Right cardiac atrium (tissue), 5 donors: ENCODE results near the gene ATP1A2. TPM values are rescaled to one million over a fixed set of nuclear protein-coding genes. Genes with fewer than 3 reads are reported as not detected.
A peak's percentile ranks its signal among the peaks of the same experiment; 100 is the strongest.
"Not testable (repeated sequence)": the region's sequence is repeated elsewhere in the genome, so short reads cannot be mapped to it uniquely, and the experiment has no call there.

Source experiments
- ATAC-seq, 2 donors: fragments of 200-7000 bp; cut with Tn5 transposase; one replicate each; pipeline versions ENCODE4 v1.8.0 to v1.9.1; 2020; ENCODE audit warnings: moderate library complexity in 2 of 2, mild to moderate bottlenecking in 1 of 2
- DNase-seq, 3 donors: peaks; one replicate each; pipeline ENCODE4 v3.0.0-alpha.2; 2020
- H3K27ac ChIP-seq: one replicate; pipeline ENCODE4 v1.5.1; 2013; ENCODE audit warnings: mild to moderate bottlenecking, low read length, control low read depth, moderate library complexity
- H3K27me3 ChIP-seq: one replicate; pipeline ENCODE4 v1.6.1; 2013; ENCODE audit not compliant: control insufficient read depth, insufficient read depth
- H3K4me1 ChIP-seq: one replicate; pipeline ENCODE4 v1.6.1; 2013; ENCODE audit warnings: low read length; ENCODE audit not compliant: control insufficient read depth, insufficient read depth
- H3K4me3 ChIP-seq: one replicate; pipeline ENCODE4 v1.5.1; 2013; ENCODE audit warnings: low read length, control low read depth
- H3K9me3 ChIP-seq: one replicate; pipeline ENCODE4 v1.6.1; 2013; ENCODE audit warnings: low read length; ENCODE audit not compliant: control insufficient read depth
- WGBS: extraction: QIAGEN DNeasy Blood & Tissue Kit; methylation state at CpG from one replicate; pipeline ENCODE4 v1.1.7; 2013; 5-methylcytosine and 5-hydroxymethylcytosine counted together
- intact Hi-C, 4 donors: fragments of 100-400 bp; cut with DNase I; formaldehyde crosslinking; loops; one replicate each; pipeline versions ENCODE4 v1.11.0 to v1.14.0; 2022 to 2023
- polyA plus RNA-seq: library from polyadenylated mRNA; stranded (reverse); fragments of 200-250 nt; gene quantifications from one replicate; pipeline ENCODE4 v1.2.3, GENCODE V29; 2013
- total RNA-seq, 4 donors: library from RNA; stranded (reverse); fragmentation: NEBNext Ultra II Directional; extraction: Animal tissue kit (Norgen Biotek cat#: 25700); gene quantifications; one replicate each; pipeline ENCODE4 v1.2.1, GENCODE V29; 2021
- donor health status: healthy with polysubstance abuse.
- donor health status: DM: no; HTN: yes; CAD: no.
- donor health status: DM: no; HTN: no; CAD: no.
- donor health status: DM: no; HTN: yes; CAD: no; lungs with severe emphysema.
- donor health status: DM: yes; HTN: yes; CAD: no.

The ATP1A2 gene
- total and polyA plus RNA-seq, 5 donors = 89.6 to 323 (median 251) TPM

GRCh38 chr1:160126342-160126741 lies 10.8 kb downstream of the ATP1A2 start:
- H3K4me1 ChIP-seq = peaks cover 14% of the 10 kb centered on the region
- ATAC-seq, H3K27me3 ChIP-seq, H3K9me3 ChIP-seq, DNase-seq, H3K27ac ChIP-seq, H3K4me3 ChIP-seq, intact Hi-C loops: not testable (repeated sequence)
- 84% methylated on average over 4 of the region's 4 CpGs for WGBS

- Histone ChIP-seq H3K9me3 (no peaks in the 10 kb centered on the region), H3K4me1 (peaks cover 16% of the 10 kb centered on the region), H3K27ac (peak overlapping the region; percentile 46), H3K4me3 (no peak overlapping the region), H3K27me3 (no peaks in the 10 kb centered on the region)
- intact Hi-C loops = no loop called here
- DNase-seq (peak in 1 of 3 donors; percentile 26), ATAC-seq (no peak)
- WGBS = 95% methylated on average over 9 of the region's 9 CpGs
Observed at GRCh38 chr1:160127381-160127780, 11.8 kb downstream of the ATP1A2 start.

- Histone ChIP-seq H3K9me3 (no peaks in the 10 kb centered on the region), H3K27me3 (no peaks in the 10 kb centered on the region), H3K27ac (peak overlapping the region; percentile 46), H3K4me1 (peaks cover 20% of the 10 kb centered on the region), H3K4me3 (no peak overlapping the region)
- intact Hi-C loops = no loop called here
- peak; percentile 47 to 80 for ATAC-seq
- 42% methylated on average over 7 of the region's 7 CpGs for WGBS
- peak in 1 of 3 donors; percentile 25 for DNase-seq
Observed at GRCh38 chr1:160127865-160128523, 12.4 kb downstream of the ATP1A2 start.

GRCh38 chr1:160128636-160129035 lies 13.1 kb downstream of the ATP1A2 start:
- no peaks in the 10 kb centered on the region for H3K9me3 ChIP-seq
- intact Hi-C loops = no loop called here
- H3K4me1 ChIP-seq = peaks cover 23% of the 10 kb centered on the region
- peak overlapping the region; percentile 46 for H3K27ac ChIP-seq
- 90% methylated on average over 18 of the region's 18 CpGs for WGBS
- peak in 1 of 3 donors; percentile 24 for DNase-seq
- no peak for ATAC-seq
- H3K27me3 ChIP-seq = no peaks in the 10 kb centered on the region
- no peak overlapping the region for H3K4me3 ChIP-seq

GRCh38 chr1:160129046-160129445 lies 13.5 kb downstream of the ATP1A2 start:
- H3K27me3 ChIP-seq = no peaks in the 10 kb centered on the region
- DNase-seq (no peak), ATAC-seq (peak in 1 of 2 donors; percentile 43)
- peaks cover 22% of the 10 kb centered on the region for H3K4me1 ChIP-seq
- peak overlapping the region; percentile 46 for H3K27ac ChIP-seq
- intact Hi-C loops = no loop called here
- no peaks in the 10 kb centered on the region for H3K9me3 ChIP-seq
- WGBS = 91% methylated on average over 5 of the region's 5 CpGs
- no peak overlapping the region for H3K4me3 ChIP-seq

GRCh38 chr1:160129558-160129957 lies 14.0 kb downstream of the ATP1A2 start:
- DNase-seq (peak in 1 of 3 donors; percentile 9), ATAC-seq (no peak)
- H3K9me3 ChIP-seq = no peaks in the 10 kb centered on the region
- intact Hi-C loops = no loop called here
- H3K27me3 ChIP-seq = no peaks in the 10 kb centered on the region
- peak overlapping the region; percentile 46 for H3K27ac ChIP-seq
- no peak overlapping the region for H3K4me3 ChIP-seq
- peaks cover 20% of the 10 kb centered on the region for H3K4me1 ChIP-seq
- 86% methylated on average over 3 of the region's 3 CpGs for WGBS

- Histone ChIP-seq H3K4me3 (no peak overlapping the region), H3K27ac (peak overlapping the region; percentile 86), H3K9me3 (no peaks in the 10 kb centered on the region), H3K27me3 (no peaks in the 10 kb centered on the region), H3K4me1 (peaks cover 20% of the 10 kb centered on the region)
- ATAC-seq (no peak), DNase-seq (peak in 1 of 3 donors; percentile 30)
- intact Hi-C loops = no loop called here
- WGBS = 90% methylated on average over 11 of the region's 11 CpGs
Observed at GRCh38 chr1:160129966-160130365, 14.4 kb downstream of the ATP1A2 start.

- H3K27ac ChIP-seq = peak overlapping the region; percentile 86
- WGBS = 81% methylated on average over 5 of the region's 5 CpGs
- no peak overlapping the region for H3K4me3 ChIP-seq
- intact Hi-C loops = no loop called here
- no peaks in the 10 kb centered on the region for H3K27me3 ChIP-seq
- ATAC-seq = no peak
- DNase-seq = peak in 1 of 3 donors; percentile 43
- H3K4me1 ChIP-seq = peaks cover 20% of the 10 kb centered on the region
- H3K9me3 ChIP-seq = no peaks in the 10 kb centered on the region
Observed at GRCh38 chr1:160130486-160130885, 14.9 kb downstream of the ATP1A2 start.

GRCh38 chr1:160130939-160131338 lies 15.4 kb downstream of the ATP1A2 start:
- intact Hi-C loops = no loop called here
- no peaks in the 10 kb centered on the region for H3K27me3 ChIP-seq
- H3K4me1 ChIP-seq = peaks cover 20% of the 10 kb centered on the region
- no peak overlapping the region for H3K4me3 ChIP-seq
- no peak for DNase-seq
- 90% methylated on average over 1 of the region's 1 CpG for WGBS
- no peaks in the 10 kb centered on the region for H3K9me3 ChIP-seq
- H3K27ac ChIP-seq = peak overlapping the region; percentile 86
- no peak for ATAC-seq

- ATAC-seq (peak; percentile 81 to 89), DNase-seq (peak in 2 of 3 donors; percentile 63 to 76)
- H3K27me3 ChIP-seq = no peaks in the 10 kb centered on the region
- no peak overlapping the region for H3K4me3 ChIP-seq
- no peaks in the 10 kb centered on the region for H3K9me3 ChIP-seq
- peaks cover 20% of the 10 kb centered on the region for H3K4me1 ChIP-seq
- WGBS = 53% methylated on average over 8 of the region's 8 CpGs
- peak overlapping the region; percentile 90 for H3K27ac ChIP-seq
- intact Hi-C loops = no loop called here
Observed at GRCh38 chr1:160131803-160132565, 16.4 kb downstream of the ATP1A2 start.

GRCh38 chr1:160133990-160134770 lies 18.6 kb downstream of the ATP1A2 start:
- H3K4me1 ChIP-seq = peaks cover 13% of the 10 kb centered on the region
- 80% methylated on average over 9 of the region's 9 CpGs for WGBS
- intact Hi-C loops = no loop called here
- H3K9me3 ChIP-seq = no peaks in the 10 kb centered on the region
- no peak overlapping the region for H3K4me3 ChIP-seq
- no peak overlapping the region for H3K27ac ChIP-seq
- H3K27me3 ChIP-seq = no peaks in the 10 kb centered on the region
- DNase-seq (peak in 1 of 3 donors; percentile 11), ATAC-seq (no peak)
